D721Med (cell line): ENCODE data around the gene DTWD1.
"Not testable (repeated sequence)": the region's sequence is repeated elsewhere in the genome, so short reads cannot be mapped to it uniquely, and the experiment has no call there.

Source experiments
- DNase-seq: peaks from one replicate; pipeline ENCODE4 v3.0.0; 2011; ENCODE audit warnings: low spot score; ENCODE audit not compliant: insufficient read length
- FAIRE-seq: peaks from 2 replicates; lab custom pipeline; 2011; peaks lifted over from hg19 to GRCh38; lab: Jason Lieb, UNC
- TF ChIP-seq, protein P1 (sequence below): IDR thresholded peaks from 2 replicates; pipeline ENCODE4 v1.5.1; 2012; ENCODE audit warnings: mild to moderate bottlenecking, control low read depth; ENCODE audit not compliant: insufficient read depth; ENCODE audit errors: missing control alignments

Gene DTWD1

DNA sequence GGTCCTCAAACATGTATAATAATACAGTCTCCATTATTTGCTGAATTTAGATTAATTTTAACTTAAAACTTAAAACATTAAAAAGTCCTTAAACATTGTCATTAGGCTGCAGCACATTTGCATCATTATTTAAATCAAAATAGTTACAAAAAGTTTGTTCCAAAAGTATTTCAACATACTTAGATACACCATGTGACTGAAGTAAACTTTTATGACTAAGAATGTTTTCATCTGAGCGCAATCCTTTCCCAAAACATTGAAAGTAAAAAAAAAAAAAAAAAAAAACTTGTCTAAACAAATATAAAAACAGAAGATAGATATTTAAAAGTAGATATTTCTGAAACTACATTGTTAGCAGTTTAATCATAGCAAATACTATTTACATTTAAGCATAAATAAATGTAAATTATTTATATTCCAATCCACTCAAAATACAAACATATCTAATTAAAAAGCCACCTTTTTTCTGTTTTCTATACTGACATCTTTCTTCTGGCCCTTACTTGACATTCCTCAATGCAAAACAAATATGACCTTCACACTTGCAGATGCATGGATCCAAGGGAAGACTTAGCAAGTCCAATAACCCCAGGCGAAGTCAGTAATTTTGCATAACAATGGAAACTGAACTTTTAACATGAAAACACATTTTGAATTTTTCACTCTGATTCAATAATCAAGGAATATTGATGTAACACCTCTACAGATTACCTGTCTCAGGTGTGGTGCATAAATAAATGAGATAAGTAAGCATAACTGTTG lies 10.5 kb upstream of the DTWD1 start:
- DNase-seq: no peak
- FAIRE-seq: no peak
- TF ChIP-seq, protein P1, sequence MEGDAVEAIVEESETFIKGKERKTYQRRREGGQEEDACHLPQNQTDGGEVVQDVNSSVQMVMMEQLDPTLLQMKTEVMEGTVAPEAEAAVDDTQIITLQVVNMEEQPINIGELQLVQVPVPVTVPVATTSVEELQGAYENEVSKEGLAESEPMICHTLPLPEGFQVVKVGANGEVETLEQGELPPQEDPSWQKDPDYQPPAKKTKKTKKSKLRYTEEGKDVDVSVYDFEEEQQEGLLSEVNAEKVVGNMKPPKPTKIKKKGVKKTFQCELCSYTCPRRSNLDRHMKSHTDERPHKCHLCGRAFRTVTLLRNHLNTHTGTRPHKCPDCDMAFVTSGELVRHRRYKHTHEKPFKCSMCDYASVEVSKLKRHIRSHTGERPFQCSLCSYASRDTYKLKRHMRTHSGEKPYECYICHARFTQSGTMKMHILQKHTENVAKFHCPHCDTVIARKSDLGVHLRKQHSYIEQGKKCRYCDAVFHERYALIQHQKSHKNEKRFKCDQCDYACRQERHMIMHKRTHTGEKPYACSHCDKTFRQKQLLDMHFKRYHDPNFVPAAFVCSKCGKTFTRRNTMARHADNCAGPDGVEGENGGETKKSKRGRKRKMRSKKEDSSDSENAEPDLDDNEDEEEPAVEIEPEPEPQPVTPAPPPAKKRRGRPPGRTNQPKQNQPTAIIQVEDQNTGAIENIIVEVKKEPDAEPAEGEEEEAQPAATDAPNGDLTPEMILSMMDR: no peak

DNA sequence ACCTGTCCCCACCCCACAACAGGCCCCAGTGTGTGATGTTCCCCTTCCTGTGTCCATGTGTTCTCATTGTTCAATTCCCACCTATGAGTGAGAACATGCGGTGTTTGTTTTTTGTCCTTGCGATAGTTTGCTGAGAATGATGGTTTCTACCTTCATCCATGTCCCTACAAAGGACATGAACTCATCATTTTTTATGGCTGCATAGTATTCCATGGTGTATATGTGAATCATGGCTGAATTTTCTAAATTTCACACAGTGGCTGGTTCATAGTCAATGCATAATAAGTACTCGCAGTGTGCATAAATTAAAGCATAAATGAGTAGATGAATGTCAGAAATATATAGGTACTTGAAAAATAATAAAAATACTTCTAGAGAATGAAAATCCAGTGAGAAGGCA lies 8.6 kb upstream of the DTWD1 start:
- DNase-seq: not testable (repeated sequence)

DNA sequence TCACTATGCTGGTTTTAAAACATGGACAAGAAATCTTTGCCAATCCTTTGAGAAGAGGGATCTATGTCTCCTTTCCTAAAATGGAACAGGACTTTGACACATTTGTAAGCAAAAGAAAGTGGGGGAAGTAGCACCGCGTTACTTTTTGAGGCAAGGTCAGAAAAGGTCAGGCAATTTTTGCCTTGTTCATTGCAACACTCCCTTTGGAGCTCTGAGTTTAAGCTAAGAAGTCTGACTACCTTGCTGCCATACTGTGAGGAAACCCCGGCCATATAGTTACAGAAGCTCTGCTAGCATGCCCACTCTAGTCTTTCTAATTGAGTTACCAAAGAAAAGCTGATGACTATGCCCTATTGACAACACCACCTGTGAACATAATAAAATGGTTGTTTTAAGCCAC lies 1.6 kb upstream of the DTWD1 start:
- TF ChIP-seq, protein P1: no peak
- no peak for FAIRE-seq
- DNase-seq: no peak

More for the DNA sequence above, 8.6 kb upstream of the DTWD1 start:
- not testable (repeated sequence) for FAIRE-seq

DNA sequence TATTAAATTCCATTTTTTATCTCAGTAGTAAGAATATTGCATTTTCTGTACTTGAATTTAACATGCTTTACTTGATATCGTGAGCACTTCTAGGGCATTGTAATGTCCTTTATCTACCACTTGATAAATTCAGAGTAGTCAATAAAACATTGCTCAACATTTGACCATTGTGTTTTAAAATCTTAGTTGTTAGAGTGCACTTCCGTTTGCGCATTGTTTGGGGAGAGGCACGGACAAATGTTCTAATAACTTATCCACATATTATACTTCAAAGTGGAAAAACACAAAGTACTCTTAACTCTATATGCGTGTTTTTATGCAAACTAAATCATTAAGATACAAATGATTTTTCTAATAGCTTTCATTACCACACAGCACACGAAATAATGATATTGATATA lies 649 bp upstream of the DTWD1 start:
- TF ChIP-seq, protein P1: no peak
- no peak for DNase-seq

DNA sequence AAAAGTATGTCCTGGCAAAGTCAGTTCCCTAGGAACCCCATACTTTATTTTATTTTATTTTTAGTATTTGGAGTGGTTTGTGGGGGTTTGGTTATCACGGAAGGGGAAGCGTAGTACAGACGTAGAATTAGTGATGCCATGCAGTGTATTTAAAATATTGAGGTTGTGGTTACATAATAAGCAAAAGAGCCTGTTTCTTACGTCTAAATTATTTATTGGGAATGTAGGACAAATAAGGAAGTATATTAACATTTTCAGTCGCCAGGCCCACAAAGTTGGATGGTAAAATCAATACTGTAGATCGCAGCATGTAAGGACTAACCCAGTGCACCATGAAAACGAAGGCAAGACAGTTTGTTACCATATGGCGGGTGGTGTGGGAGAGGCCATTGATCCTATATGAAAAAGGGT lies 558 bp downstream of the DTWD1 start:
- FAIRE-seq: no peak
- TF ChIP-seq, protein P1: no peak
- no peak for DNase-seq

More for the DNA sequence above, 649 bp upstream of the DTWD1 start:
- FAIRE-seq: no peak

DNA sequence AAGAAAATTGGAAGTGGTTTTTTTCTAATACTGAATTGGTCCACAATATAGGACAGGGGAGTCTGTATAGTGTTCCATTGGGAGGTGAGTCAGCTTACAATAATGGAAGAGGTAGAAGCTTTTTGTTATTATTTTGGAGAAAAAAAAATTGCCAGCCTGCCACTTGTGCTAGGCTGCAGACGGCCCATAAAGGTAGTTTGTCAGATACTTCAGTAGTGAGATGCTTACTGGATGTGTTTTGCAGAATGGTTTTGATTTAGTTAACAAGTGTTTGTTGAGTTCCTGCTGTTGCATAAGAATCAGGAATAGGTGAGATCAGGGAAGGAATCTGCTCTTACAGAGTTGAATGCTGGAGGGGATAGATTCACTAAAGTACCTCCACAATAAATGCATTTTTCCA lies 1.0 kb downstream of the DTWD1 start:
- no peak for DNase-seq
- TF ChIP-seq, protein P1: no peak
- no peak for FAIRE-seq

DNA sequence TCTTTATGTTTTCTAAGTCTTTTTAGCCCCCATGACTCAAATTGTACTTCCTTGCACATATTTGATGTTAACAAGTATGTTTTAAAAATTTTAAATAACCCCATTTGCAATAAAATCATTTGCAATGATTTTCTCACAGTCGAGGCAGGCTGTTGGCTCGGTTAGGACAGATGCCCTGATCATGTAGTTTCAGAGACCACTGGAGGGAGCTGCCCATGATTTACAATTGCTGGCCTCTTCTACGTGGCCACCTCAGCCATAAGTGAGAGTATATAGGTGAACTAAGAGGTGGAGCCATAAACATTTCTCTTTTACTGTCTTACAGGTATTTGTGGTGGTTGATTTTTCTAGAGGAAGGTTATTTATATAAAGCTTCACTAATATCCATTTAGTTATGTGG lies 1.7 kb downstream of the DTWD1 start:
- DNase-seq: no peak
- TF ChIP-seq, protein P1: no peak
- no peak for FAIRE-seq

DNA sequence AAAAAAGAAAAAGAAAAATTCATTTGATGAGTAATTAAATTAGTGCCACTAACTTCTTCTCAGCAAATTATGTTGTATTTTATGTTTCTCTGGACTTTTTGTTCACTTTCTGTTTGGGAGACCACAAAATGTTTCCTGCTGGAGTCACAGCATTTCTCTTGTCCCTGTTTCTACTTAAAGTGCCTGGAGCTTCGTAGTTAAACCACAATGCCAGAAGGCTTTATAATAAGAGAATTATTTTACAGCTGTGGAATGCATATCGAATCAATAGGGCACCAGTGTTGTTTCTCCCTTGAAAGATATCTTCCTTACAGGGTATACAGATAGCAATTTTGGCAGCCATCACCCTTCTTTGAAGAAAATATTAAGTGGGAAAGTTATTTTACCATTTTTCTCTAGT lies 3.2 kb downstream of the DTWD1 start:
- no peak for FAIRE-seq
- TF ChIP-seq, protein P1: no peak
- no peak for DNase-seq
